ENCODE measurements around the gene SH3GL2. TPM values are rescaled to one million over a fixed set of nuclear protein-coding genes. Genes with fewer than 3 reads are reported as not detected.
"Not testable (repeated sequence)": the region's sequence is repeated elsewhere in the genome, so short reads cannot be mapped to it uniquely, and the experiment has no call there.

Gene SH3GL2
- total RNA-seq, 2 donors from 2014 or later: not detected

DNA sequence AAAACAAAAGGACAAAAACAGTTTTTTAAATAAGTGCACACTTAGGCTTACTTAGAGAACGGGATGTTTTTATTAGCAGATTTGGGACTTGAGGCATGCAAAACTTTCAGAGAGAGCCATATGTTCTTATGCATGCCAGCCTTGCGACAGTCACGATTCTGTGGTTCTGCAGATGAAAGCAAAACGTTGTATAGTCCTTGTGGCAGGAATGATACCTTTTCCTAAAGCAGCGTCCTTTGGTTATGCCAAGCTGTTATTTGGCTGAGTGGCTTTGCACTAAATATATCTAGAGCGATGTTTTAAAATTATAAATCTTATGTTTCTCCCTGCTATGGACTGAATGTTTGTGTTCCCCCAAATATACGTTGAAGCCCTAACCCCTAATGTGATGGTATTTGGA is 152.0 kb downstream of the SH3GL2 start:
- DNase-seq (ENCODE audit: low spot score): no peak
- intact Hi-C loops (cut with DNase I): no loop called here

DNA sequence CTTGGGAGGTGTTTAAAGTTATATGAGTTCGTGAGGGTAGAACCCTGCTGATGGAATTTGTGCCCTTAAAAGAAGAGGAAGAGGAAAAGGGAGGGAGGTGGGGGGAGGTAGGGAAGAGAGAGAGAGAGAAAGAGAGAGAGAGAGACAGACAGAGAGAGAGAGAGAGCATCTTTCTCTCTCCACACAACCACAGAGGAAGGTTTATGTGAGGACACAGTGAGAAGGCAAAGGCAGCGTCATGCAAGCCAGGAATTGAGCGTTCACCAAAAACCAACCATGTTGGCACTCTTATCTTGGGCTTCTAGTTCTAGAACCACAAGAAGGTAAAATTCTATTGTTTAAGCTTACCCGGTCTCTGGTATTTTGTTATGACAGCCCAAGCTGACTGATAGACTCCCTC is 152.4 kb downstream of the SH3GL2 start:
- no peak for DNase-seq (ENCODE audit: low spot score)
- intact Hi-C loops (cut with DNase I): no loop called here

DNA sequence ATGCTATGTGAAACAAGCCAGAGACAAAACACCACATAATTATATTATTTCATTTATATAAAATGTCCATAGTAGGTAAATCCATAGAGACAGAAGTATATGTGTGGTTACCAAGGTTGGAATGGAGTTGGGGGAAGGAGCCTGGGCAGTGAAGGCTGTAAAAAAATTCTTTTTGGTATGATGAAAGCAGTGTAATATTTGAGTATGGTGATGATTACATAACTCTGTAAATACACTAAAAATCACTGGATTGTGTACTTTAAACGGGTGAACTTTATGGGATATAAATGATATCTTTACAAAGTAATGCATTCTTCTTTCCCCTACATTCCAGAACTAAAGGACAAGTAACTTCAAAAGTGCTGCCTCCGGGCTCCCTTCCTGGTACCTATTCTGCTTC is 155.8 kb downstream of the SH3GL2 start:
- intact Hi-C loops (cut with DNase I): no loop called here
- no peak for DNase-seq (ENCODE audit: low spot score)

DNA sequence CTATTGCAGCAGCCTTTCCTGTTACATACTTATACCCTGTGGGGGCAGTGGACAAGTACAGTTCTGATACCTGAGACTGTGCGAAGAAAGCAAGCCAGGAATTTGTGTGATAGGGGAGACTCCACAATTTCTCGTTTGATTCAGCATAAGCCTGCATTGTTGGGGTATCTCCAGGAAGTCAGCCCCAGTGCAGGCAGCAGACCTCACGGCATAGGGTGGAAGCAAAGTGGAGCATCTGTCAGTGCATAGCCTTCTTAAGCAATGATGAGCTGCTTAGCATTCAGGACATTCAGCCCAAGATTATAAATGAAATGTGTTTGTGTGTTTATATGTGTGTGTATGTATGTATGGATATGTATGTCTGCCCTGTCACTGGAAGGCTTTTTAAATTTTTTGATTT is 157.0 kb downstream of the SH3GL2 start:
- DNase-seq (ENCODE audit: low spot score): no peak
- intact Hi-C loops (cut with DNase I): no loop called here

DNA sequence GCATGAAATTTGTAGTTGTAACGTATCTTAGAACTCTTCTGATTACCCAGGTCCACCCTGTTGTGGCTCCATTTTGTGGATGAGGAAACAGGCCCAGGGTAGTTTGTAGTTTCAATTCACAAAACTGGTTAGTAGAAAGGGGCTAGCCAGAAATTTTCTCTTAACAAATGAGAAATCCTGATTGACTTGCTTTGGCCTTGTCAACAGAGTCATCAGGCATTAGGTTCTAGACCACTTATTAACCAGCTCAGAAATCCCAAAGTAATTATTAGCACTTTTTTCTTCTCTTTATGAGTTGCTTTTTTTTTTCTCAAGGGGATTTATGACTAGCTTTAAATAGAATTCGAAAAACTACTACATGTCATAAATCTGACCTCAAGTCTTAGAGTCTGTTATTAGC is 160.2 kb downstream of the SH3GL2 start:
- intact Hi-C loops (cut with DNase I): no loop called here
- no peak for DNase-seq (ENCODE audit: low spot score)

DNA sequence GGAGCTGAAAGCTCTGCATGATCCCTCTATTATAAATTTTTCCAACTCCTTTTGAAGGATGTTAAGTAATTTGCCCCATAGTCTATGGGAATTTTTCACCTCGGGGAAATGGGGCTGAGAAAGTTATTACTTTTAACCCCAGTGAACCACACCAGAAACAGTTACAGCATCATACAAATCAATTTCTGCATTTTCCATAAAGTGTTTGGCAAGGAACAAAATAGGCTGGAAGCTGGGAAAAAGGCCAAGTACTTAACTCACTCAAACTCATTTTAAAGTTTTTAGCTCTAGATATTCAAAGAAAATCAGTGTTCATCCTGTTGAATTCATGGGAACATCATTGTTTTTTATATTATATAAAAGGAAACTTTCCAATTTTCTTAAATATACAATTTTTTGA is 160.9 kb downstream of the SH3GL2 start:
- intact Hi-C loops (cut with DNase I): no loop called here
- DNase-seq (ENCODE audit: low spot score): no peak

DNA sequence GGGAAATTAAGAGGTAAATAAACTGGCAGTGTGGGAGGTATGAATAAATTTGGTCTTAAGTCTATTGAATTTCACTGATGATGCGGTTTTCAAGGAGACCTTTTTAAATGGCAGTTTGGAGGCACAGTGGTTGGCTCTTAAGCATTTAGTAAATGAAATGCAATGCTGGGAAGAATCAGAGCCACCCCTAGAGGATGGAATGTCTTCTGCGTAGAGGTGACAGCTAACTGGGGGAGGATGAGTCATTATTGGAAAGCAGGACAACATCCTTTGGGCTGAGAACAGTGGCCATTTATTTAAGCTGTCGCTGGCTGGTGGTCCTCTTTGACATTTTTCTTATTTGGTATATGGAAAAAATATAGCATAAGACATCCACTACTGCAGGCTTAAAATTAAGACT is 163.2 kb downstream of the SH3GL2 start:
- intact Hi-C loops (cut with DNase I): no loop called here
- DNase-seq (ENCODE audit: low spot score): no peak

DNA sequence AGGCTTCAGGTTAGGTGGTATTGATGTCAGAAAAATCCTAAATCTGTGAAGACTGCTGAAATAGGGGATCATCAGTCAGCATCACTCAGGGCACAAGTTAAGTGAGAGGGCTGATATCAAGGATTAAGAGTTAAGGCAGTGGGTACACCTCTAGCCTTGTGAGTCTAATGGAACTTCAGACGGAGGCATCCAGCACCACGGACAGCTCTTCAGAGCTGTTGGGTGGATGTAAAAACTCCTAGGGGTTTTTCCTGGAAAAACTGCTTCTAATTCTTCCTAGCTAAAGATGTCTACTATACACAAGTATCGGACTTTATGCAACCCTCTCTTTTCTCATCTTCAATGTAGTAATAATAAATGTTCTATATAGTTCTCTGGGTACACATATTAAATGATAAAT is 165.9 kb downstream of the SH3GL2 start:
- intact Hi-C loops (cut with DNase I): no loop called here
- no peak for DNase-seq (ENCODE audit: low spot score)

DNA sequence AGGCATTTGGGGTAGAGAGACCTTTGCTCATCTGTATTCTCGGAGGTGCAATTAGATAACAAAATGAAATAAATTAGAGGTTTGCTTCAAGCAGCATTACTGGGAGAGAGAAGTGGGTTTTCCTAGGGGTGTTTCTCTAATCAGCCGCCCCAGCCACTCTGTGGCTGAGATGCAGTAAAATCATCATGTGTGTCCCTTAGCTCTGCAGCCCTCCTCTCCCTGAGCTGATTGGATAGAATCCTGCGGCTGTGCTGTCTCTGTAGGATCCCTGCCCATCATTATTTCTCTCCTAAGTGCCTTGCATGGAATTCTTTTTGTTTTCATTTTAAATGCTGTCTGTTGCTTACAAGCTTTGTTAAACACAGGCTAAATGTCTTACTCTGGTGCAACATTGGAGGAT is 171.4 kb downstream of the SH3GL2 start:
- intact Hi-C loops (cut with DNase I): no loop called here
- DNase-seq (ENCODE audit: low spot score): no peak

DNA sequence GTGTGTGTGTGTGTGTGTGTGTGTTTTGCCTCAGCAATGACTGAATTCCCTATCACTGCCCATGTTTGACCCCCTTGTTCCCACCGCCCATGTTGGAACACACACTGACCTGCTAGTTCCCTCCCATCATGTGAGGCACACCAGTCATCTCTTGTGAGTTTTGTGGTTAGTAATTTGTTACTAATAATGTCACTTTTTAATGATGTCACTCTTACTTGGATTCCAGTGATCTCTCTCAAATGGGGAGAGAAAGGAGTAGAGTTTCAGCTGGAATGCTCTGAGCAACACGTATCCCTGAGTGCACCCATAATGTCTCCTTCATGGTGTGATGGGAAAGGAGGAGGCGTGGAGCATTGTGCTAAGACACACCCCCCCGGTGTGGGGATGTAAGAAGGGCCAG is 172.6 kb downstream of the SH3GL2 start:
- intact Hi-C loops (cut with DNase I): no loop called here
- DNase-seq (ENCODE audit: low spot score): no peak

DNA sequence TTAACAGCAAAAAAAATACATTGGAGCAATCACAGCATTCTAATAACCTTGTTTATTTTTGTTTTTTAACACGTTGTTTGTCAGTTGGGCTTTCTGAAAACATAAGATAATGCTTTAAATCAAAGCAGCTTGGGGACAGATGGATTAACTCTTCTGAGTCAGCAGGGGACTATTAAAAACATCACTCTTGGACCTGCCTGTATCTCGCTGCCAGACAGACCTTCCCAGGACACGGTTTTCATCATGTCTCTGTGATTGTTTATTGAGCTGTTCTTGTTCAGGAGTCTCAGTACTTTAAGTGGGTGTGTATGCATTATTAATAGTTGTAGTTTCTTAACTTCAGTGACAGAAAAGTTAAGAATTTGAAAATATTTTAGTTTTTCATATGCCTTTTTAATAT is 173.2 kb downstream of the SH3GL2 start:
- DNase-seq (ENCODE audit: low spot score): no peak
- intact Hi-C loops (cut with DNase I): no loop called here

DNA sequence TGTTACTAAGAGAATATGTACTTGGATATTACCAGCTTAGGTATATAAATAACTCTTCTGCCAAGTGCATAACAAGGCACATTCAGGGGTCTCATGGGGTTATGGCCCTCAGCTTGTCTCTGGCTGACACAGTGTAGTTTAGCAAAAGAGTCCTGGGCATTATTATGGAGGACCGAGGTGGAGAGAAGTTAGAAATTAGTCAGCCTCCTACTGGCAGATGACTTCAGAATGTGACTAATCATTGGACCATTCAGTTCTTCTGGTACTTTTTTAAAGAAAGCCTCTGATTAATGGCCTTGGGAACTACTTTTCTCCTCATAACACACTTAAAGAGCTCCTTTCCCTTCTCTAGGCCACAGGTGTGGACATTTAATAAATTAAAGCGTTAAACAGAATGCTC is 178.9 kb downstream of the SH3GL2 start:
- intact Hi-C loops (cut with DNase I): no loop called here
- no peak for DNase-seq (ENCODE audit: low spot score)

DNA sequence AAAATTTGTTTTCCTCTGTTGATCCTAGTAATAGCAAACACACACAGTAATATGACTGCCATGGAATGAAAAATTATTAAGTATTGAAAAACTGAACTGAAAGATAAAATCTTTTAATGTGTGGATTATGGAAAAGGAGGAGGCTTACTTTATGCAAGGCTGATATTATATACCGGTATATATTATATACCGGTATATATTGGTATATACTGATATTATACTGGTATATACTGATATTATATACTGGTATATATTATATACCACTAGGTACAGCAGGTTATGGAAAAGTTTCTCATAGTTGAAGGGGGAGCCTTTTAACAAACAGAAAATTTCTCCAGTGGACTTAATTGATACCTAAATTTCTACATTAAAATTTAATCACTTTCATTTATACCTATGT is 181.4 kb downstream of the SH3GL2 start:
- DNase-seq (ENCODE audit: low spot score): no peak
- intact Hi-C loops (cut with DNase I): no loop called here

DNA sequence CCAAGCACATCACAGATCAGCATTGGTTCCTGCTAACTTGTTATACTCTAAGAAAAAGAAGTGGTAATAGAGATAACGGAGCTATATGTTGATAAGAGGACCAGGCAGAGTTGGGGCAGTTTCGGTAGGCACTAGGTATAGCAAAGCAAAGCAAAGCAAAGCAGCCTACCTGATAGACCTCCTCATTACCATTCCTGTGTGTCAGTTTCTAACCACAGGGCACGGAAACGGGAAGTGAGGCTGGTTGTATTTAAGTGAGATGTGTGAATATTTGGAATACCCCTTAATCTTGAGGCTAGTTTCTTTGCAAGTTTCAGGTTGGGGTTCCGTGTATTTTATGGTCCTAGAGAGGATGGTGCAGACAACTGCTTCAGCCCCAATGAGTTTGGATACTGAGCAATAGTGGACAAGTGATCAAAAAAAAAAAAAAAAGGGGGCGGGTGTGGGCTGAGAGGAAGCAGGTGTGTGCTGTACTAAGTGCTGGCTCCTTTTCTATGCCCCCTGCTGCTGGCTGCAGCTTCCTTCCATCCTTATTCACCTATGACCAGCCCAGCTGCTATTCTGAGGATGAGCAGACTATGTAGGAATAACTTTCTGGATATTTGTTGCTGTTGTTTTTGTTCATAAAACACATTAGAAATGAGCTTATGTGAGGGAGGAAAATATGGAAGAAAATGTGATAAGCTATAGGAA is 183.3 kb downstream of the SH3GL2 start:
- intact Hi-C loops (cut with DNase I): no loop called here
- DNase-seq (ENCODE audit: low spot score): no peak

DNA sequence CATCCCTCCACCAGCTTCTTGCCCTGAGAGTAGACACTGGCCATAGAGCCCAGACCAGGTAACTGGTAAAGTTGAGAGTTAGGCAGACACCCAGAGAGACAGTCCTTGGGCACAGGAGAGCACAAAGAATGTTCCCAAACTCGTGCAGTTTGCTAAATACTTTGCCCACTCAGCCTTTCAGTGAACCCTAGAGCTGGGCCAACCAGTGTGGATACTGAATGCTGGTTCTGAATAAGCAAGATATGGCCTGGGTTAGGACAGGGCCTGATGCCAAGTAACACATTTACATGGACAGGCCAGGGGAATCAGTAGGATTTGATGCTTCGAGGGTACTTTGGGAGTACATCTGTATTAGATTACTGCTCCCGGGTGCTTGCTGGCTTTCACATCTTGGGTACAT is 185.4 kb downstream of the SH3GL2 start:
- intact Hi-C loops (cut with DNase I): no loop called here
- no peak for DNase-seq (ENCODE audit: low spot score)

DNA sequence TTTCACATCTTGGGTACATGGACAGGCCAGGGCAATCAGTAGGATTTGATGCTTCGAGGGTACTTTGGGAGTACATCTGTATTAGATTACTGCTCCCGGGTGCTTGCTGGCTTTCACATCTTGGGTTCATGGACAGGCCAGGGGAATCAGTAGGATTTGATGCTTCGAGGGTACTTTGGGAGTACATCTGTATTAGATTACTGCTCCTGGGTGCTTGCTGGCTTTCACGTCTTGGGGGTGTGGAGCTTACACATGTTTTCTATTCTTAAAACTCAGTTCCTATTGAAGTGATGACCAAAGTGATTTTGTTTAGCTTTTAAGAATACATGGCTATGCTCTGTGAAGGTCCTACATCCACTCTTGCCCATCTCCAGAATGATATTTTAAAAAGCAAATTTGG is 186.3 kb downstream of the SH3GL2 start:
- DNase-seq (ENCODE audit: low spot score); intact Hi-C loops (cut with DNase I): not testable (repeated sequence)

DNA sequence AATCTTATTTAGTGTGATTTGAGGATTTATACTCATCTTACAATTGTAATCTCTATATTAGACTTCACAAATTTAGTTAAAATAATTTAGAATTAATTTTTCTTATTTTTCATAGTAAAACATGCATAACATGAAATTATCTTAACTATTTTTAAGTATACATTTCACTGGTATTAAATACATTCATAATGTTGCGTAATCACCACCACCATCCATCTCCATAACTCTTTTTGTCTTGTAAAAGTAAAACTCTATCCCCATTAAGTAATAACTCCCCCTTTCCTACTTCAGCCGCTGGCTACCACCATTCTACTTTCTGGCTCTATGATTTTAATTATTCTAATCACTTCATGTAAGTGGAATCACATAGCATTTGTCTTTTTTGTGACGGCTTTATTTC is 193.4 kb downstream of the SH3GL2 start:
- intact Hi-C loops (cut with DNase I): no loop called here
- DNase-seq (ENCODE audit: low spot score): no peak

DNA sequence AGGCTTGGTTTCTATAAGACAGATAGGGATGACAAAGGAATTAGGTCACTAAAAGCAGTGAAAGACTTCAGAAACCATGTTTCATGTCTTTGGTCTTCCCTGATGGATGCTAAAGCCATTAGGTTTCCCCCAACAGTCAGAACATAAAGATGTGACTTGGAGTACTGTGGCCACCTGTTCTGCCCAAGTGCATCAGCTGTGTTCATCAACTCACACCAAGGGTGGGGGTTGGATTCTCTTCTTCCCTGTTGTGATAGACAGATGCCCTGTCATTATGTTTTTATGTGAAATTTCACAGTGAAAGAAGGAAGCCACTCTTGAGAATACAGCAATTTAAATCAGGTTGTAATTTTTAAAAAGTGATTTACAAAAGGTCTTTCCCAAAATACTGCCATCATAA is 196.8 kb downstream of the SH3GL2 start:
- intact Hi-C loops (cut with DNase I): no loop called here
- DNase-seq (ENCODE audit: low spot score): no peak

DNA sequence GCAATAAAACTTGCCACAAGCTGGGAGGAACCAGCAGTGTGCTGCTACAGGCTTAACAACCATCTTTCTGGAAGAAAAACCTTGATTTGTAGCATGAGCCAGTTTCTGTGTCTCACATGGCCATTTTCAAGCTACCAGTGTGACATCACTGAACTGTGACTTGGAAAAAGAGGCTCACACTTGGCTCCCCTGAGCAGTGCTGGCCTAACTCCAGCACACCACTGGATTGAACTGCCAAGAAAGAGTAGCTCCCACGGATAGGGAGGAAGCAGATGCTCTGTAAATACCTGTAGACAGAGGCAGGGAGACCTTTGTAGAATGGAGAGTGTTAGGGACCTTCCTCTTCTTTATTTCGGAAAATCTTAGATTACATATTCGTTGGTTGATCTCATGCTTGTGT is 197.9 kb downstream of the SH3GL2 start:
- intact Hi-C loops (cut with DNase I): no loop called here
- DNase-seq (ENCODE audit: low spot score): no peak

DNA sequence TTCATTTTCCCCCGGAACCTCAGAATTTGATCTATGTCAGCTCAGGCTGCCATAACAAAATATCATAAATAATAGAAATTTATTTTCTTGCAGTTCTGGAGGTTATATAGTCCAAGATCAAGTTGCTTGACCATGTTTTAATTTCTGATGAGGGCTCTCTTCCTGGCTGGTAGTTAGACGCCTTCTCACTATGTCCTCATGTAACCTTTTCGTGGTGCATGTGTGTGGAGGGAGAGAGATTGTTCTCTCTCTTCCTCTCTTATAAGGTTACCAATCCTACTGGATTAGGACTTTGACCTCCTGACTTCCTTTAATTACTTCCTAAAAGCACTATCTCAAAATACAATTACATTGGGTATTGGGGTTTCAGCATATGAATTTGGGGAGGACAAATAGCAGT is 198.6 kb downstream of the SH3GL2 start:
- intact Hi-C loops (cut with DNase I): no loop called here
- no peak for DNase-seq (ENCODE audit: low spot score)

DNA sequence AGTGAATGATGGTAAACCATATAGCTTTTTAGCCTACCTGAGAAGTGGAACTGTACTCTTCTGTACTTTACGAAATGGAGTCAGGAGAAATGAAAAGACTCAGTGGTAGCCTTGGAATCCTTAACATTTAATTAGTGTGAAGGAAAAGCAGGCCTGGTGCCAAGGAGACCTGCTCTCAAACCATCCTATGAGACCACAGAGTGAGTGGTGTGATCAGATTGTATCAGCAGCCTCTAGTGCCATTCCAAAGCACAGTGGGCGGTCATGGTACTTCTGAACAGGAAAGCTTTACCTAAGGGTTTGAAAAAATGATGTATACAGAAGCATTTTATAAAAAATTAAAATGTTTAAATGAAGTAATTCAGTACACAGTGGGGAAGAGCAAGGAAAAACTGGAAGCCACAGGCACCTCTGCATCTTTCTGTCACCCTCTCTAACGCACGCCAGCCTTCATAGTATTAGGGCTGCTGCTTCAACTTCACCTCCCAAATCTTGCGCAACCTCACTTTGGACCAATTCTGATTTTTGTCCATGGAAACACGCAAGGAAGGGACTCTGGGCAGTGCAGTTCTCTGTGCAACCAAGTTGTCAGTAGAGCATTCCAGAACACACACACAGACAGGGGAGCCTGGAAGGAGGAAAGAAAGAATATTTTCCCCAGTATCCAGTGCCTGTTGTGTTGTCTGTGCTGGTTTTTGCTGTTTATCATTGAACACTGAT is 203.7 kb downstream of the SH3GL2 start:
- no peak for DNase-seq (ENCODE audit: low spot score)
- intact Hi-C loops (cut with DNase I): no loop called here
